Esophagus (tissue), 2 donors: ENCODE results near the gene CORO2A. TPM values are rescaled to one million over a fixed set of nuclear protein-coding genes. Genes with fewer than 3 reads are reported as not detected.

ENCODE experiments used
- H3K27ac ChIP-seq, 2 donors: one replicate each; pipeline ENCODE4 v1.5.1; 2013; ENCODE audit warnings: low read depth in 2 of 2, mild to moderate bottlenecking in 2 of 2, inconsistent platforms in 1 of 2, low read length in 1 of 2, moderate library complexity in 1 of 2
- H3K27me3 ChIP-seq, 2 donors: one replicate each; pipeline ENCODE4 v1.6.1; 2013; ENCODE audit warnings: low read length in 2 of 2, control low read depth in 1 of 2, mild to moderate bottlenecking in 1 of 2; ENCODE audit not compliant: insufficient read depth in 2 of 2, control insufficient read depth in 1 of 2
- H3K36me3 ChIP-seq, 2 donors: one replicate each; pipeline ENCODE4 v1.6.1; 2013; ENCODE audit warnings: low read length in 1 of 2; ENCODE audit not compliant: control insufficient read depth in 2 of 2, insufficient read depth in 2 of 2
- H3K4me1 ChIP-seq, 2 donors: one replicate each; pipeline ENCODE4 v1.6.1; 2013; ENCODE audit warnings: low read length in 1 of 2; ENCODE audit not compliant: control insufficient read depth in 2 of 2, insufficient read depth in 2 of 2
- H3K4me3 ChIP-seq, 2 donors: one replicate each; pipeline ENCODE4 v1.5.1; 2013; ENCODE audit warnings: low read length in 2 of 2, mild to moderate bottlenecking in 2 of 2, low read depth in 1 of 2, moderate library complexity in 1 of 2
- H3K9me3 ChIP-seq, 2 donors: one replicate each; pipeline ENCODE4 v1.6.1; 2013; ENCODE audit warnings: mild to moderate bottlenecking in 2 of 2, low read depth in 1 of 2, low read length in 1 of 2, moderate library complexity in 1 of 2; ENCODE audit not compliant: control insufficient read depth in 2 of 2, insufficient read depth in 1 of 2
- WGBS, 2 donors: extraction: QIAGEN DNeasy Blood & Tissue Kit; methylation state at CpG; one replicate each; pipeline ENCODE4 v1.1.7; 2013; 5-methylcytosine and 5-hydroxymethylcytosine counted together
- polyA plus RNA-seq, 2 donors: library from polyadenylated mRNA; stranded (reverse); fragments of 200-250 nt; gene quantifications; one replicate each; pipeline ENCODE4 v1.2.3, GENCODE V29; 2013
- donor health status: healthy with polysubstance abuse.
- donor health status: Bipolar disorder and iron deficiency.

CORO2A gene
- polyA plus RNA-seq, 2 donors = 7.1 to 9.0 TPM

GRCh38 chr9:98230789-98231188 lies 38.4 kb upstream of the CORO2A start:
- Histone ChIP-seq H3K27me3 (no peaks in the 10 kb centered on the region), H3K36me3 (peaks cover 7 to 33% of the 10 kb centered on the region in 2 donors), H3K27ac (no peak overlapping the region), H3K9me3 (no peaks in the 10 kb centered on the region), H3K4me3 (no peak overlapping the region), H3K4me1 (no peaks in the 10 kb centered on the region)
- 73 to 76% methylated on average over 6 of the region's 6 CpGs for WGBS, 2 donors

- 89 to 94% methylated on average over 6 of the region's 6 CpGs for WGBS, 2 donors
- Histone ChIP-seq H3K4me3 (no peak overlapping the region), H3K27me3 (no peaks in the 10 kb centered on the region), H3K27ac (no peak overlapping the region), H3K4me1 (no peaks in the 10 kb centered on the region), H3K9me3 (no peaks in the 10 kb centered on the region), H3K36me3 (peaks cover 7 to 38% of the 10 kb centered on the region in 2 donors)
These were observed 37.9 kb upstream of the CORO2A start for GRCh38 chr9:98230304-98230703.

DNA sequence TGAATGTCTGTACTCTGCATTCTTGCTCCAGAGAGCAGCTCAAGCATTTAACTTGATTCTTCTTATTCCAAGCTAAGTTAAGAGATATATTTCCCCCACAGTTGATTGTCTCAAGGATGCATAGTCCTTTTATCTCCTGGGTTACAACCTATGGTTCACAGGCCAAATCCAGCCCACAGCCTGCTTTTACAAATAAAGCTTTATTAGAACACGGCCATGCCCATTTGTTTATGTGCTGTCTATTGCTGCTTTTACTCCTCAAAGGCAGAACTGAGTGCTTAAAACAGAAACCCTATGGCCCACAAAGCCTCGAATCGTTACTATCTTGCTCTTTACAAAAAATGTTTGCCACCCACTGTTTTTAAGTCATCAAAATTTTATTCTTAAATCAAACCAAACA lies 37.2 kb upstream of the CORO2A start:
- Histone ChIP-seq H3K4me1 (no peaks in the 10 kb centered on the region), H3K4me3 (no peak overlapping the region), H3K9me3 (no peaks in the 10 kb centered on the region), H3K27ac (no peak overlapping the region), H3K27me3 (no peaks in the 10 kb centered on the region), H3K36me3 (peaks cover 7 to 39% of the 10 kb centered on the region in 2 donors)
- WGBS, 2 donors = 92 to 93% methylated on average over 3 of the region's 3 CpGs

DNA sequence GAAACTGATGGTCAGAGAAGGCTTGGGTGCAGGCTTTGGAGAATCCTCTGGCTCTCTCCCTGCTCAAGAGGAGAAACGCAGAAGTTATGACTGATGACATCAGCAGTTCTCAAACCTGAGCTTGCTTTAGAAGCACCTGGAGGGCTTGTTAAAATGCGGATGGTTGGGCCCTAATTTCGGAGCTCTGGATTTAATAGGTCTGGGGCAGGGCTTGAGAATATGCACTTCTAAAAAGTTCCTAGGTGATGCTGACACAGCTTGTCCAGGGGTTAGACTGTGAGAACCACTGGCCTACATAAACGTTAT lies 36.6 kb upstream of the CORO2A start:
- Histone ChIP-seq H3K27ac (no peak overlapping the region), H3K4me1 (no peaks in the 10 kb centered on the region), H3K27me3 (no peaks in the 10 kb centered on the region), H3K4me3 (no peak overlapping the region), H3K9me3 (no peaks in the 10 kb centered on the region), H3K36me3 (peaks cover 7 to 35% of the 10 kb centered on the region in 2 donors)
- 78 to 81% methylated on average over 4 of the region's 4 CpGs for WGBS, 2 donors

DNA sequence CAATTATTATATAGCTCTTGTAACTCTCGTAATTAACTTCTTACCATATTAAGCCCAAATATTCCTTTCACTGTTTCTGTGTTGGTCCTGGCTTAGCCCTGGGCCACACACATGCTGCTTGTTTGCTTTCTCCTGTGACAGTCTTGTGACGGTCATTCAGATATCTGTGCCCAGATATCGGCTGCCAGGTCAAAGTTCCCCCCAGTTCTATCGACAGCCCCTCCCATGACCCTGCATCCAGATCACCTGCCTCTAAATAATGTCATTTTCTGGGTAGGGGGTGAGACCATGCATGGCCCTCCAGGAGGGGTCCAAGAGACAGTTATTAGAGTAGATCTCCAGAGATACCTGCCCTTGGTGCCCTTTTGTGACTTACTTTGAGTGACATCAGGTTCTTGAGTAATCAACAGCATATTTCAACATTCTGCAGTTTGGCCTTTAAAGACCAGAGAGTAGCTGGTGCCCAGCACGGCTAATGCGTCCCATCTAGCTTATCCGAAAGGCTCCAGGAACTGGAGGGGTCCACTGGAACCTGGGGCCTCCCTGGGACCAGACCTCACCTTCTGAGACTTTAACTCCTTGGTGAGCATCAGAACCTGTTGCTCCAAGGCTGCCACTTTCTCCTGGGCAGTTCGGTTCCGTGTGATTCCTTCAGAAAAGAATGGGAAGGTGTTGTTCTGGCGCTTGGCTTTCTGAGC lies 36.1 kb upstream of the CORO2A start:
- Histone ChIP-seq H3K36me3 (peaks cover 7 to 30% of the 10 kb centered on the region in 2 donors), H3K27ac (no peak overlapping the region)

DNA sequence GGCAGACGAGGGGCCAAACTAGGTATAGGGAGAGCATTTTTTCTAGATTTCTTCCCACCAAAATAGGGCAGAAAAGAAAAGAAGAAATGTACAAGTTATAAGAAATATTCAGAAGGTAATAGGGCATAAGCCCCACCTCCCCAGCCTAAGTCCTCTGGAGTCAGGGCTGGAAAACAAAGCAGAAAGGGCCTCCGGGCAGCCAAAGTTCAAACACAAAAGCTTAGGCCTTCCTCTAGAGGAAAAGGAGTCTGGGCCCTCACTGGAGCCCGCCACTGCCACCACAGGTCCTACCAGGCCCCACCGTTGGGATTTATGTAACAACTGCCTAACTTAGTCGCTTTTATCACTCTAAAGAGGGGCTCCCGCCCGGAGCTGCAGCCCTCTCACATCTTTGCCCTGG lies 35.4 kb upstream of the CORO2A start:
- Histone ChIP-seq H3K27me3 (no peaks in the 10 kb centered on the region), H3K36me3 (peaks cover 4 to 24% of the 10 kb centered on the region in 2 donors), H3K4me3 (no peak overlapping the region), H3K27ac (no peak overlapping the region), H3K4me1 (peaks cover 0 to 5% of the 10 kb centered on the region in 2 donors), H3K9me3 (no peaks in the 10 kb centered on the region)
- WGBS, 2 donors = 75 to 87% methylated on average over 7 of the region's 7 CpGs

More for the DNA sequence above, 36.1 kb upstream of the CORO2A start:
- Histone ChIP-seq H3K4me3 (no peak overlapping the region), H3K9me3 (no peaks in the 10 kb centered on the region), H3K4me1 (no peaks in the 10 kb centered on the region), H3K27me3 (no peaks in the 10 kb centered on the region)
- 76 to 91% methylated on average over 10 of the region's 10 CpGs for WGBS, 2 donors

DNA sequence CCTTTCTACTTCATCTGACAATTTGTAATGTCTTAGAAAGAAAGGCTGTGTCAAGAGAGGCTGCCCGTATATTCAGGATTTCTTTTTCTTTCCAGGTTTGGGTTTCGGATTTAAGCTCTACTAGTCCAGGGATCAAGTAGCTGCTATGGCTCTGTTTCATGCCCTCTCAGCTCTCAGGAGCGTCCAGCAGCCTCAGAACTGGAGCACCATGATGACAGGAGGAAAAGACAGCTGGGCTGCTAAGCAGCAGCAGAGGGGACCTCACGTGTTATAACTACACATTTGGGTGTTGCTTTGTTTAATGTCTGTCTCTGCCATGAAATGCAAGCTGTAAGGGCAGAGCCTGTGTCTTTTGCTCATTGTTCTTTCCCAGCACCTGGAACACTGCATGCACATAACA lies 34.5 kb upstream of the CORO2A start:
- Histone ChIP-seq H3K36me3 (peaks cover 4 to 24% of the 10 kb centered on the region in 2 donors), H3K27ac (no peak overlapping the region), H3K4me1 (peaks cover 0 to 6% of the 10 kb centered on the region in 2 donors), H3K4me3 (no peak overlapping the region), H3K9me3 (no peaks in the 10 kb centered on the region), H3K27me3 (no peaks in the 10 kb centered on the region)
- 83 to 84% methylated on average over 4 of the region's 4 CpGs for WGBS, 2 donors

DNA sequence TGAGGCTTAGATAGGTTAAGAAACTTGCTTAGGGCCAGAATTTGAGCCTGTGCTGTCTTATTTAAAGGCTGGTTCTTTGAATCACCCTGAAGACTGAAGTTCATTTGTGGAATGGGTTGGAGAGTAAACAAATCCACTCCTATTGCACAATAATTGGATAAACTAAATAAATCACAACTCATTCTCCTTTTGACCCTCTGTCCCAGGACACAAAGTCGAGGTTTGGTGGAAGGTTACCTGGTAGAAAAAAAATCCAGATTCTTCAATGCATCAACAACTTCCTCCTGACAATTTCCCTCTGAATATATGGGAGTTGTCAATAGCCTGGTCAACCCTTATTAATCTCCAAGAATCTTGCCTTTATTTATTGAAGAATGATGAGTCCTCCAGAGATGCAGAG lies 34.1 kb upstream of the CORO2A start:
- Histone ChIP-seq H3K9me3 (no peaks in the 10 kb centered on the region), H3K27me3 (no peaks in the 10 kb centered on the region), H3K4me3 (no peak overlapping the region), H3K4me1 (peaks cover 0 to 6% of the 10 kb centered on the region in 2 donors), H3K27ac (no peak overlapping the region), H3K36me3 (peaks cover 4 to 27% of the 10 kb centered on the region in 2 donors)
- WGBS, 2 donors = 16 to 24% methylated on average over 1 of the region's 1 CpG

DNA sequence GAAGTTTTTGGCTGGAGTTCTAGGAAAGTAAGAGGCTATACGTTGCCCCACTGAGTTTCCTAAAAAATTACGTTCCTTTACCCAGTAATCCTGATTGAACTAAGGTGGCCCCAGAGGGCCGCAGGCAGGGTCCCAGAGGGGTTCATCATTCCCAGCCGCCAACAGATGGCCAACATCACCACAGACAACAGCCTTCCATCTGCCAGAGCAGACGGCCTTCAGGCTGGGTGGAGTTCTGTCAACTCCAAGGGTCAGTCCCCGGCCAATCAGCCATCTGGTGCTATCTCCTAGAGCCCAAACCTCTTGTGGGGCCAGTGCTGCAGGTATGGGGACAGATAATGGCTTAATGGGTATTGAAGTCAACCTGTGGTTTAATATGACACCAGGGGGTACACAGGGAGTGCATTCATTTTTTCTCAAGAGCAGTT lies 32.6 kb upstream of the CORO2A start:
- Histone ChIP-seq H3K27me3 (no peaks in the 10 kb centered on the region), H3K36me3 (peaks cover 2 to 41% of the 10 kb centered on the region in 2 donors), H3K4me1 (peaks cover 0 to 6% of the 10 kb centered on the region in 2 donors), H3K27ac (no peak overlapping the region), H3K4me3 (no peak overlapping the region), H3K9me3 (no peaks in the 10 kb centered on the region)
- WGBS, 2 donors = 71 to 72% methylated on average over 6 of the region's 6 CpGs
